Pons (tissue), 1 donor: Measurements from ENCODE around the gene KAZN.

Experiments
- DNase-seq: peaks from one replicate; pipeline ENCODE4 v3.0.0-alpha.2; 2016; ENCODE audit warnings: low spot score

KAZN gene

GRCh38 chr1:14825396-14825795, 226.9 kb downstream of the KAZN start:
- DNase-seq: no peak

- DNase-seq: no peak
Observed at GRCh38 chr1:14826172-14826636, 227.7 kb downstream of the KAZN start.

- no peak for DNase-seq
Observed at GRCh38 chr1:14826731-14827326, 228.3 kb downstream of the KAZN start.

- DNase-seq: no peak
Observed at GRCh38 chr1:14827870-14828269, 229.4 kb downstream of the KAZN start.

GRCh38 chr1:14828665-14829064, 230.2 kb downstream of the KAZN start:
- DNase-seq: no peak

- no peak for DNase-seq
Observed at GRCh38 chr1:14835725-14836124, 237.2 kb downstream of the KAZN start.

GRCh38 chr1:14836426-14837140, 238.1 kb downstream of the KAZN start:
- no peak for DNase-seq

- DNase-seq: no peak
Observed at GRCh38 chr1:14840374-14840773, 241.9 kb downstream of the KAZN start.

GRCh38 chr1:14841456-14841855, 243.0 kb downstream of the KAZN start:
- DNase-seq: no peak

GRCh38 chr1:14841951-14842350, 243.5 kb downstream of the KAZN start:
- no peak for DNase-seq

- DNase-seq: no peak
Observed at GRCh38 chr1:14842361-14842760, 243.9 kb downstream of the KAZN start.

- no peak for DNase-seq
Observed at GRCh38 chr1:14842891-14843290, 244.4 kb downstream of the KAZN start.

- no peak for DNase-seq
Observed at GRCh38 chr1:14843525-14843924, 245.0 kb downstream of the KAZN start.

GRCh38 chr1:14844356-14844755, 245.9 kb downstream of the KAZN start:
- DNase-seq: no peak

- no peak for DNase-seq
Observed at GRCh38 chr1:14844923-14845617, 246.6 kb downstream of the KAZN start.

GRCh38 chr1:14845851-14846250, 247.4 kb downstream of the KAZN start:
- DNase-seq: no peak

- no peak for DNase-seq
Observed at GRCh38 chr1:14846688-14847087, 248.2 kb downstream of the KAZN start.

- DNase-seq: no peak
Observed at GRCh38 chr1:14848203-14848602, 249.7 kb downstream of the KAZN start.

- DNase-seq: no peak
Observed at GRCh38 chr1:14848625-14849024, 250.1 kb downstream of the KAZN start.

GRCh38 chr1:14849038-14849437, 250.6 kb downstream of the KAZN start:
- DNase-seq: no peak

GRCh38 chr1:14850563-14850962, 252.1 kb downstream of the KAZN start:
- no peak for DNase-seq

- DNase-seq: no peak
Observed at GRCh38 chr1:14851760-14852159, 253.3 kb downstream of the KAZN start.

- no peak for DNase-seq
Observed at GRCh38 chr1:14852291-14852690, 253.8 kb downstream of the KAZN start.
